HEK293 (cell line): ENCODE measurements around the gene SLIT1.

ENCODE experiments used
- GFI1B ChIP-seq: fragments of 450-650 bp; formaldehyde crosslinking; IDR thresholded peaks from 2 replicates; pipeline ENCODE4 v1.5.1; 2016; ENCODE audit warnings: missing biosample characterization, missing genetic modification characterization
- GLI4 ChIP-seq: fragments of 450-650 bp; formaldehyde crosslinking; IDR thresholded peaks from 2 replicates; pipeline ENCODE4 v1.5.1; 2016; ENCODE audit warnings: missing biosample characterization, missing genetic modification characterization
- GLIS2 ChIP-seq: fragments of 450-650 bp; formaldehyde crosslinking; IDR thresholded peaks from 2 replicates; pipeline ENCODE4 v1.5.1; 2016; ENCODE audit warnings: missing biosample characterization, missing genetic modification characterization
- KLF17 ChIP-seq: fragments of 450-650 bp; formaldehyde crosslinking; IDR thresholded peaks from 2 replicates; pipeline ENCODE4 v1.5.1; 2016; ENCODE audit warnings: missing biosample characterization, missing genetic modification characterization
- KLF7 ChIP-seq: fragments of 450-650 bp; formaldehyde crosslinking; IDR thresholded peaks from 2 replicates; pipeline ENCODE4 v1.5.1; 2016; ENCODE audit warnings: missing biosample characterization, missing genetic modification characterization, borderline replicate concordance
- KLF8 ChIP-seq: fragments of 450-650 bp; formaldehyde crosslinking; IDR thresholded peaks from 2 replicates; pipeline ENCODE4 v1.5.1; 2016; ENCODE audit warnings: missing biosample characterization, missing genetic modification characterization
- PRDM6 ChIP-seq: fragments of 450-650 bp; formaldehyde crosslinking; IDR thresholded peaks from 2 replicates; pipeline ENCODE4 v1.5.1; 2017; ENCODE audit warnings: missing biosample characterization, missing genetic modification characterization
- SP3 ChIP-seq: fragments of 450-650 bp; formaldehyde crosslinking; IDR thresholded peaks from 2 replicates; pipeline ENCODE4 v1.5.1; 2016; ENCODE audit warnings: missing biosample characterization, missing genetic modification characterization
- SP7 ChIP-seq: fragments of 450-650 bp; formaldehyde crosslinking; IDR thresholded peaks from 2 replicates; pipeline ENCODE4 v1.5.1; 2016; ENCODE audit warnings: missing biosample characterization, missing genetic modification characterization
- ZBTB21 ChIP-seq: fragments of 450-650 bp; formaldehyde crosslinking; IDR thresholded peaks from 2 replicates; pipeline ENCODE4 v1.5.1; 2017; ENCODE audit warnings: missing biosample characterization, missing genetic modification characterization
- ZBTB26 ChIP-seq: fragments of 450-650 bp; formaldehyde crosslinking; optimal IDR thresholded peaks from 2 replicates; pipeline ENCODE3; 2016; ENCODE audit warnings: missing biosample characterization, mild to moderate bottlenecking, missing genetic modification characterization
- ZIC2 ChIP-seq: fragments of 450-650 bp; formaldehyde crosslinking; IDR thresholded peaks from 2 replicates; pipeline ENCODE4 v1.5.1; 2016; ENCODE audit warnings: missing biosample characterization, missing genetic modification characterization
- ZNF2 ChIP-seq: fragments of 450-650 bp; formaldehyde crosslinking; IDR thresholded peaks from 2 replicates; pipeline ENCODE4 v1.5.1; 2016; ENCODE audit warnings: missing biosample characterization, missing genetic modification characterization
- ZNF324 ChIP-seq: fragments of 450-650 bp; formaldehyde crosslinking; IDR thresholded peaks from 2 replicates; pipeline ENCODE4 v1.5.1; 2016; ENCODE audit warnings: missing biosample characterization, missing genetic modification characterization
- ZNF341 ChIP-seq: fragments of 450-650 bp; formaldehyde crosslinking; IDR thresholded peaks from 2 replicates; pipeline ENCODE4; 2016; ENCODE audit warnings: low read depth, missing biosample characterization, missing genetic modification characterization
- ZNF354C ChIP-seq: fragments of 450-650 bp; formaldehyde crosslinking; IDR thresholded peaks from 2 replicates; pipeline ENCODE4 v1.5.1; 2016; ENCODE audit warnings: missing biosample characterization, missing genetic modification characterization, low read depth, borderline replicate concordance
- ZNF398 ChIP-seq: fragments of 450-650 bp; formaldehyde crosslinking; IDR thresholded peaks from 2 replicates; pipeline ENCODE4 v1.5.1; 2017; ENCODE audit warnings: missing biosample characterization, missing genetic modification characterization
- ZNF423 ChIP-seq: fragments of 450-650 bp; formaldehyde crosslinking; IDR thresholded peaks from 2 replicates; pipeline ENCODE4 v1.5.1; 2016; ENCODE audit warnings: missing biosample characterization, missing genetic modification characterization
- ZNF473 ChIP-seq: fragments of 450-650 bp; formaldehyde crosslinking; IDR thresholded peaks from 2 replicates; pipeline ENCODE4 v1.5.1; 2017; ENCODE audit warnings: missing biosample characterization, missing genetic modification characterization
- ZNF488 ChIP-seq: fragments of 450-650 bp; formaldehyde crosslinking; IDR thresholded peaks from 2 replicates; pipeline ENCODE4 v1.5.1; 2016; ENCODE audit warnings: missing biosample characterization, missing genetic modification characterization
- ZNF558 ChIP-seq: fragments of 450-650 bp; formaldehyde crosslinking; IDR thresholded peaks from 2 replicates; pipeline ENCODE4 v1.5.1; 2016; ENCODE audit warnings: missing biosample characterization, missing genetic modification characterization
- ZNF560 ChIP-seq: fragments of 450-650 bp; formaldehyde crosslinking; IDR thresholded peaks from 2 replicates; pipeline ENCODE4 v1.5.1; 2017; ENCODE audit warnings: missing biosample characterization, missing genetic modification characterization, borderline replicate concordance
- ZNF561 ChIP-seq: fragments of 450-650 bp; IDR thresholded peaks from 2 replicates; pipeline ENCODE4 v1.5.1; 2018; ENCODE audit warnings: missing biosample characterization, missing genetic modification characterization, borderline replicate concordance
- ZNF610 ChIP-seq: fragments of 450-650 bp; formaldehyde crosslinking; IDR thresholded peaks from 2 replicates; pipeline ENCODE4 v1.5.1; 2016; ENCODE audit warnings: missing biosample characterization, missing genetic modification characterization, borderline replicate concordance
- ZNF660 ChIP-seq: fragments of 450-650 bp; IDR thresholded peaks from 2 replicates; pipeline ENCODE4 v1.5.1; 2018; ENCODE audit warnings: missing biosample characterization, mild to moderate bottlenecking, missing genetic modification characterization
- ZNF664 ChIP-seq: fragments of 450-650 bp; formaldehyde crosslinking; IDR thresholded peaks from 2 replicates; pipeline ENCODE4 v1.5.1; 2016; ENCODE audit warnings: missing biosample characterization, missing genetic modification characterization
- TF ChIP-seq, protein P1 (sequence below): fragments of 450-650 bp; formaldehyde crosslinking; IDR thresholded peaks from 2 replicates; pipeline ENCODE4 v1.5.1; 2016; ENCODE audit warnings: missing biosample characterization, missing genetic modification characterization
- TF ChIP-seq, protein P2 (sequence below): fragments of 450-650 bp; IDR thresholded peaks from 2 replicates; pipeline ENCODE4 v1.5.1; 2018; ENCODE audit warnings: missing biosample characterization, missing genetic modification characterization

Gene SLIT1

GRCh38 chr10:97196223-97197029, 10.7 kb upstream of the SLIT1 start (continued):
- TF ChIP-seq, protein P1, sequence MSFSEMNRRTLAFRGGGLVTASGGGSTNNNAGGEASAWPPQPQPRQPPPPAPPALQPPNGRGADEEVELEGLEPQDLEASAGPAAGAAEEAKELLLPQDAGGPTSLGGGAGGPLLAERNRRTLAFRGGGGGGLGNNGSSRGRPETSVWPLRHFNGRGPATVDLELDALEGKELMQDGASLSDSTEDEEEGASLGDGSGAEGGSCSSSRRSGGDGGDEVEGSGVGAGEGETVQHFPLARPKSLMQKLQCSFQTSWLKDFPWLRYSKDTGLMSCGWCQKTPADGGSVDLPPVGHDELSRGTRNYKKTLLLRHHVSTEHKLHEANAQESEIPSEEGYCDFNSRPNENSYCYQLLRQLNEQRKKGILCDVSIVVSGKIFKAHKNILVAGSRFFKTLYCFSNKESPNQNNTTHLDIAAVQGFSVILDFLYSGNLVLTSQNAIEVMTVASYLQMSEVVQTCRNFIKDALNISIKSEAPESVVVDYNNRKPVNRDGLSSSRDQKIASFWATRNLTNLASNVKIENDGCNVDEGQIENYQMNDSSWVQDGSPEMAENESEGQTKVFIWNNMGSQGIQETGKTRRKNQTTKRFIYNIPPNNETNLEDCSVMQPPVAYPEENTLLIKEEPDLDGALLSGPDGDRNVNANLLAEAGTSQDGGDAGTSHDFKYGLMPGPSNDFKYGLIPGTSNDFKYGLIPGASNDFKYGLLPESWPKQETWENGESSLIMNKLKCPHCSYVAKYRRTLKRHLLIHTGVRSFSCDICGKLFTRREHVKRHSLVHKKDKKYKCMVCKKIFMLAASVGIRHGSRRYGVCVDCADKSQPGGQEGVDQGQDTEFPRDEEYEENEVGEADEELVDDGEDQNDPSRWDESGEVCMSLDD (tag by site-specific recombination) = 0 out of 2 replicates have a peak, but pooled peaks have one; percentile 38
- TF ChIP-seq ZNF423 (tag by site-specific recombination) (peak; percentile 72), GLI4 (no peak), ZNF560 (tag by site-specific recombination) (no peak), ZNF354C (no peak), ZNF2 (tag by site-specific recombination) (0 out of 2 replicates have a peak, but pooled peaks have one; percentile 20), ZNF341 (tag by site-specific recombination) (peak; percentile 66), SP3 (peak; percentile 58), ZNF324 (tag by site-specific recombination) (peak; percentile 69; the same call in 1 of the 2 replicates), ZNF660 (tag by site-specific recombination) (0 out of 2 replicates have a peak, but pooled peaks have one; percentile 37), SP7 (peak; percentile 60; the same call in 1 of the 2 replicates), GFI1B (tag by site-specific recombination) (peak; percentile 59; the same call in 1 of the 2 replicates), KLF8 (peak; percentile 63; the same call in 1 of the 2 replicates), ZNF664 (peak; percentile 93), KLF17 (tag by site-specific recombination) (peak; percentile 25; the same call in 1 of the 2 replicates), GLIS2 (tag by site-specific recombination) (peak; percentile 78), ZBTB21 (tag by site-specific recombination) (0 out of 2 replicates have a peak, but pooled peaks have one; percentile 19), ZNF488 (tag by site-specific recombination) (no peak), ZNF473 (tag by site-specific recombination) (no peak), KLF7 (tag by site-specific recombination) (no peak), ZIC2 (peak; percentile 28; the same call in 1 of the 2 replicates), ZNF610 (tag by site-specific recombination) (no peak), ZBTB26 (tag by site-specific recombination) (peak; percentile 83), ZNF398 (tag by site-specific recombination) (peak; percentile 76), PRDM6 (tag by site-specific recombination) (no peak), ZNF558 (tag by site-specific recombination) (peak; percentile 29; the same call in 1 of the 2 replicates), ZNF561 (tag by site-specific recombination) (peak; percentile 61; the same call in 1 of the 2 replicates)
- TF ChIP-seq, protein P2, sequence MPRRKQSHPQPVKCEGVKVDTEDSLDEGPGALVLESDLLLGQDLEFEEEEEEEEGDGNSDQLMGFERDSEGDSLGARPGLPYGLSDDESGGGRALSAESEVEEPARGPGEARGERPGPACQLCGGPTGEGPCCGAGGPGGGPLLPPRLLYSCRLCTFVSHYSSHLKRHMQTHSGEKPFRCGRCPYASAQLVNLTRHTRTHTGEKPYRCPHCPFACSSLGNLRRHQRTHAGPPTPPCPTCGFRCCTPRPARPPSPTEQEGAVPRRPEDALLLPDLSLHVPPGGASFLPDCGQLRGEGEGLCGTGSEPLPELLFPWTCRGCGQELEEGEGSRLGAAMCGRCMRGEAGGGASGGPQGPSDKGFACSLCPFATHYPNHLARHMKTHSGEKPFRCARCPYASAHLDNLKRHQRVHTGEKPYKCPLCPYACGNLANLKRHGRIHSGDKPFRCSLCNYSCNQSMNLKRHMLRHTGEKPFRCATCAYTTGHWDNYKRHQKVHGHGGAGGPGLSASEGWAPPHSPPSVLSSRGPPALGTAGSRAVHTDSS (tag by site-specific recombination) = no peak
